ENCODE measurements around the gene ADSS1. TPM values are rescaled to one million over a fixed set of nuclear protein-coding genes. Genes with fewer than 3 reads are reported as not detected.

The ADSS1 gene
- total RNA-seq, 4 donors from 2014 or later: 2.8 to 12.4 (median 9.0) TPM

DNA sequence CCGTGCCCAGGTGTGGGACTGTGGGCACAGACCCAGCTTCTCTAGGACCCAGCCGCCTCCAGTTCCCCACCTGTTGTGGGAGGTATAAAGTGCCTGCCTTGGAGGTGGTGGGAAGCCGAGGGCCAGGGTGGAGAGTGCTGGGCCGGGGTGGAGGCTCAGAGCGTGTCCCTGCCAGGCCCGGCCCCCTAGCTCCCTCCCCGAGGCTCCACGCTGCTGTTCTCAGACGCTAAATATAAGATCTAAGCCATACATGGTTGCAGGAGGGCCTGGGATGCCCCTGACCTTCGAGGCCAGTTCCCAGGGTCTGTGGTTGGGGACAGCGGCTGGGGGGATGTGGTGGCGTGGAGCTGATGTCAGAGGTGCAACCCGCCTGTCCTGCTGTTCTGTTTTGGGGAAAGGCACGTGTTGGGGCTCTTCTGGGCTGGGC lies 23.8 kb upstream of the ADSS1 start:
- Histone ChIP-seq H3K36me3 (peaks cover 43% of the 10 kb centered on the region), H3K27ac (no peak overlapping the region), H3K4me1 (peaks cover 50% of the 10 kb centered on the region), H3K27me3 (no peaks in the 10 kb centered on the region), H3K4me3 (no peak overlapping the region), H3K9me3 (no peaks in the 10 kb centered on the region)
- WGBS: 42% methylated on average over 7 of the region's 14 CpGs
- no peak for TF ChIP-seq EP300 (IDR thresholded peaks at IDR 0.05)
- TF ChIP-seq POLR2AphosphoS5 (IDR thresholded peaks at IDR 0.05): no peak
- no peak for TF ChIP-seq POLR2A (IDR thresholded peaks at IDR 0.05)
- DNase-seq (ENCODE audit: low spot score in 2 of 2): no peak

- no peak overlapping the region for H3K27ac ChIP-seq
- DNase-seq (ENCODE audit: low spot score in 2 of 2): no peak
- H3K36me3 ChIP-seq: peaks cover 48% of the 10 kb centered on the region
- no peak for TF ChIP-seq EP300 (IDR thresholded peaks at IDR 0.05)
- TF ChIP-seq POLR2AphosphoS5 (IDR thresholded peaks at IDR 0.05): no peak
- TF ChIP-seq POLR2A (IDR thresholded peaks at IDR 0.05): no peak
- H3K9me3 ChIP-seq: no peaks in the 10 kb centered on the region
- no peaks in the 10 kb centered on the region for H3K27me3 ChIP-seq
- H3K4me1 ChIP-seq: peaks cover 45% of the 10 kb centered on the region
- WGBS: 60% methylated on average over 13 of the region's 22 CpGs
- no peak overlapping the region for H3K4me3 ChIP-seq
Measured at GRCh38 chr14:104700747-104701217, 23.2 kb upstream of the ADSS1 start.

GRCh38 chr14:104701383-104702076 lies 22.5 kb upstream of the ADSS1 start:
- WGBS: 97% methylated on average over 6 of the region's 46 CpGs
- Histone ChIP-seq H3K27ac (no peak overlapping the region), H3K27me3 (no peaks in the 10 kb centered on the region), H3K4me1 (peaks cover 39% of the 10 kb centered on the region), H3K9me3 (no peaks in the 10 kb centered on the region), H3K36me3 (peaks cover 56% of the 10 kb centered on the region), H3K4me3 (no peak overlapping the region)
- TF ChIP-seq POLR2A (IDR thresholded peaks at IDR 0.05): no peak
- DNase-seq (ENCODE audit: low spot score in 2 of 2): no peak

GRCh38 chr14:104702106-104702505 lies 21.9 kb upstream of the ADSS1 start:
- no peak for DNase-seq (ENCODE audit: low spot score in 2 of 2)
- peaks cover 60% of the 10 kb centered on the region for H3K36me3 ChIP-seq
- peaks cover 33% of the 10 kb centered on the region for H3K4me1 ChIP-seq
- no peaks in the 10 kb centered on the region for H3K9me3 ChIP-seq
- TF ChIP-seq POLR2A (IDR thresholded peaks at IDR 0.05) (no peak), POLR2AphosphoS5 (IDR thresholded peaks at IDR 0.05) (no peak), CTCF (IDR thresholded peaks at IDR 0.05) (no peak), EP300 (IDR thresholded peaks at IDR 0.05) (no peak)
- no peak overlapping the region for H3K27ac ChIP-seq
- H3K27me3 ChIP-seq: no peaks in the 10 kb centered on the region
- WGBS: 72% methylated on average over 10 of the region's 12 CpGs
- H3K4me3 ChIP-seq: no peak overlapping the region

DNA sequence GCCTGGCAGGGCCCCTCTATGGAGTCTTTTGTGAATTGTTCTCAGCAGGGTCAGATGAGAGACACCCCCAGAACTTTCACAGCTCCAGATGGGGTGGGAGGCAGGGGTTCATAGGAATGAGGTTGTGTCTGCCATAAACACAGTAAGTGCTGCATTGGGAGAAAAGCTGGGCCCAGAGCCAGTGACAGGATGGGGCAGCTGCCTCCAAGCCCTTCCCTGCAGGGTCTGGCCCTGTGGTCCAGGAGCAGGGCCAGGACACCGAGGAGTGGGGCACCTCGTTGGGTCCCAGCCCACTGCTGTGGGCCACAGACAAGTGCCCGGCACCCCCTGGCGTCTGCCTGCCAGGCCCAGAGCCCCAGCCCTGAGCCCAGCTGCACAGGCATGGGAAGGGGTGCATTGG lies 21.4 kb upstream of the ADSS1 start:
- TF ChIP-seq EP300 (IDR thresholded peaks at IDR 0.05) (no peak), POLR2A (IDR thresholded peaks at IDR 0.05) (no peak), POLR2AphosphoS5 (IDR thresholded peaks at IDR 0.05) (no peak)
- peaks cover 27% of the 10 kb centered on the region for H3K4me1 ChIP-seq
- no peak for DNase-seq (ENCODE audit: low spot score in 2 of 2)
- peaks cover 60% of the 10 kb centered on the region for H3K36me3 ChIP-seq
- no CpG with 5 or more reads among the region's 4 CpGs for WGBS
- H3K27ac ChIP-seq: no peak overlapping the region
- H3K27me3 ChIP-seq: no peaks in the 10 kb centered on the region
- H3K9me3 ChIP-seq: no peaks in the 10 kb centered on the region
- H3K4me3 ChIP-seq: no peak overlapping the region

- peaks cover 60% of the 10 kb centered on the region for H3K36me3 ChIP-seq
- no peaks in the 10 kb centered on the region for H3K27me3 ChIP-seq
- no peak for DNase-seq (ENCODE audit: low spot score in 2 of 2)
- H3K9me3 ChIP-seq: no peaks in the 10 kb centered on the region
- peaks cover 25% of the 10 kb centered on the region for H3K4me1 ChIP-seq
- H3K27ac ChIP-seq: no peak overlapping the region
- 78% methylated on average over 19 of the region's 28 CpGs for WGBS
- no peak overlapping the region for H3K4me3 ChIP-seq
- TF ChIP-seq POLR2AphosphoS5 (IDR thresholded peaks at IDR 0.05): no peak
- no peak for TF ChIP-seq EP300 (IDR thresholded peaks at IDR 0.05)
- no peak for TF ChIP-seq POLR2A (IDR thresholded peaks at IDR 0.05)
- TF ChIP-seq CTCF (IDR thresholded peaks at IDR 0.05): no peak
Measured at GRCh38 chr14:104703269-104703668, 20.8 kb upstream of the ADSS1 start.

- no peak for DNase-seq (ENCODE audit: low spot score in 2 of 2)
- Histone ChIP-seq H3K4me3 (no peak overlapping the region), H3K9me3 (no peaks in the 10 kb centered on the region), H3K27me3 (no peaks in the 10 kb centered on the region), H3K27ac (no peak overlapping the region), H3K4me1 (peaks cover 18% of the 10 kb centered on the region), H3K36me3 (peaks cover 62% of the 10 kb centered on the region)
- TF ChIP-seq POLR2AphosphoS5 (IDR thresholded peaks at IDR 0.05) (no peak), EP300 (IDR thresholded peaks at IDR 0.05) (no peak), CTCF (IDR thresholded peaks at IDR 0.05) (no peak), POLR2A (IDR thresholded peaks at IDR 0.05) (no peak)
- 94% methylated on average over 22 of the region's 22 CpGs for WGBS
Measured at GRCh38 chr14:104704252-104704651, 19.8 kb upstream of the ADSS1 start.

All from suprapubic skin (tissue), 4 donors.